OCI-LY1 (cell line): ENCODE measurements around the gene VRK1.

ENCODE experiments used
- H2AFZ ChIP-seq: fragments of 200-600 bp; sonication (generic), shearing (Covaris generic); 2 replicates; pipeline ENCODE4 v1.6.0; 2014; ENCODE audit warnings: antibody characterized with exemption, mild to moderate bottlenecking, low read length
- H3F3A ChIP-seq: fragments of 200-600 bp; sonication (generic), shearing (Covaris generic); 2 replicates; pipeline ENCODE4 v1.6.0; 2014; ENCODE audit warnings: mild to moderate bottlenecking, antibody characterized with exemption, low read length, moderate library complexity; ENCODE audit not compliant: insufficient read depth
- H3K27ac ChIP-seq: fragments of 200-600 bp; sonication (generic); 2 replicates; pipeline ENCODE4 v1.5.1; 2014; ENCODE audit warnings: low read length, mixed run types, mild to moderate bottlenecking, low read depth; ENCODE audit not compliant: poor library complexity, severe bottlenecking
- H3K27me3 ChIP-seq: fragments of 200-600 bp; sonication (generic); 2 replicates; pipeline ENCODE4 v1.6.0; 2014; ENCODE audit warnings: antibody characterized with exemption, mild to moderate bottlenecking, low read length, moderate library complexity; ENCODE audit not compliant: insufficient read depth
- H3K36me3 ChIP-seq: fragments of 200-600 bp; sonication (generic); 2 replicates; pipeline ENCODE4 v1.6.1; 2014; ENCODE audit warnings: mild to moderate bottlenecking, antibody characterized with exemption, low read length, moderate library complexity, mixed read lengths; ENCODE audit not compliant: insufficient read depth
- H3K4me1 ChIP-seq: fragments of 200-600 bp; sonication (generic); 2 replicates; pipeline ENCODE4 v1.5.1; 2014; ENCODE audit warnings: mild to moderate bottlenecking, low read length, moderate library complexity; ENCODE audit not compliant: insufficient read depth, severe bottlenecking
- H3K4me2 ChIP-seq: fragments of 200-600 bp; sonication (generic), shearing (Covaris generic); 2 replicates; pipeline ENCODE4 v1.6.1; 2014; ENCODE audit warnings: low read length
- H3K4me3 ChIP-seq: fragments of 200-600 bp; sonication (generic); 2 replicates; pipeline ENCODE4 v1.5.1; 2014; ENCODE audit warnings: low read length, low read depth, mild to moderate bottlenecking, mixed read lengths; ENCODE audit not compliant: poor library complexity, severe bottlenecking
- H3K79me2 ChIP-seq: fragments of 200-600 bp; shearing (Covaris generic); 2 replicates; pipeline ENCODE4 v1.6.1; 2016; ENCODE audit warnings: mixed run types, low read length, mixed read lengths; ENCODE audit not compliant: insufficient read depth
- H3K9ac ChIP-seq: fragments of 200-600 bp; sonication (generic), shearing (Covaris generic); 2 replicates; pipeline ENCODE4 v1.6.1; 2014; ENCODE audit warnings: mild to moderate bottlenecking, low read length, mixed read lengths
- H3K9me2 ChIP-seq: fragments of 200-600 bp; sonication (generic), shearing (Covaris generic); 2 replicates; pipeline ENCODE4 v1.6.1; 2014; ENCODE audit warnings: low read depth, mild to moderate bottlenecking, low read length, mixed read lengths
- H3K9me3 ChIP-seq: fragments of 200-600 bp; shearing (Covaris generic); 2 replicates; pipeline ENCODE4 v1.6.1; 2014; ENCODE audit warnings: low read length, mixed read lengths
- H4K20me1 ChIP-seq: fragments of 200-600 bp; sonication (generic), shearing (Covaris generic); 2 replicates; pipeline ENCODE4 v1.6.0; 2016; ENCODE audit warnings: mild to moderate bottlenecking, low read length; ENCODE audit not compliant: insufficient read depth
- EZH2 ChIP-seq: fragments of 200-600 bp; sonication (generic), shearing (Covaris generic); IDR thresholded peaks from 2 replicates; pipeline ENCODE4 v1.8.0; 2017; ENCODE audit warnings: borderline replicate concordance, mixed run types, mild to moderate bottlenecking, antibody characterized with exemption, low read length, moderate library complexity, mixed read lengths
- TF ChIP-seq, protein P1 (sequence below): fragments of 200-600 bp; sonication (generic), shearing (Covaris generic); IDR thresholded peaks from 2 replicates; pipeline ENCODE4 v1.5.1; 2017; ENCODE audit warnings: mild to moderate bottlenecking, antibody characterized with exemption, low read length, moderate library complexity, mixed read lengths

VRK1 gene

DNA sequence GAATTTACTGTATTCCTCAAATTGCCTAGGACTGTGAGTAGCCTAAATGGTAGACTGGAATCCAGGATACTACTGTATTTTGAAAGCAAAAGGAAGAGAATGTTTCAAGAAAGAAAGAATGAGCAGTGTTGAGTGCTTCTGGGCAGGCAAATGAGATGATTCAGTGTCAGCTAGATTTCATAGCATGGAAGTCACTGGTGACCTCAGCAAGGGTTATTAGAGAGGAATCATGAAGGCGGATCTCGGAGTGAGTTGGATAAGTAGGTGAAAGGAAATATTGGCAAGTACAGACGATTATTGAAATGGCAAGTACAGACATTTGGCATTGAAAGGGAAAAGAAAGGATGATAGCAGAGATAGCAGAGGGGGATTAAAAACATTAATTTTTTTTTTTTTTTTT, 27.1 kb downstream of the VRK1 start:
- H3K27me3 ChIP-seq, result no peaks in the 10 kb centered on the region
- no peaks in the 10 kb centered on the region for H3F3A ChIP-seq
- H3K9me2 ChIP-seq, result no peaks in the 10 kb centered on the region
- no peaks in the 10 kb centered on the region for H3K4me1 ChIP-seq
- H3K36me3 ChIP-seq, result peaks cover 18% of the 10 kb centered on the region
- H3K79me2 ChIP-seq, result peaks cover 97% of the 10 kb centered on the region
- no peak overlapping the region for H3K27ac ChIP-seq
- no peak overlapping the region for H3K4me3 ChIP-seq
- no peak overlapping the region for H2AFZ ChIP-seq
- TF ChIP-seq, protein P1, sequence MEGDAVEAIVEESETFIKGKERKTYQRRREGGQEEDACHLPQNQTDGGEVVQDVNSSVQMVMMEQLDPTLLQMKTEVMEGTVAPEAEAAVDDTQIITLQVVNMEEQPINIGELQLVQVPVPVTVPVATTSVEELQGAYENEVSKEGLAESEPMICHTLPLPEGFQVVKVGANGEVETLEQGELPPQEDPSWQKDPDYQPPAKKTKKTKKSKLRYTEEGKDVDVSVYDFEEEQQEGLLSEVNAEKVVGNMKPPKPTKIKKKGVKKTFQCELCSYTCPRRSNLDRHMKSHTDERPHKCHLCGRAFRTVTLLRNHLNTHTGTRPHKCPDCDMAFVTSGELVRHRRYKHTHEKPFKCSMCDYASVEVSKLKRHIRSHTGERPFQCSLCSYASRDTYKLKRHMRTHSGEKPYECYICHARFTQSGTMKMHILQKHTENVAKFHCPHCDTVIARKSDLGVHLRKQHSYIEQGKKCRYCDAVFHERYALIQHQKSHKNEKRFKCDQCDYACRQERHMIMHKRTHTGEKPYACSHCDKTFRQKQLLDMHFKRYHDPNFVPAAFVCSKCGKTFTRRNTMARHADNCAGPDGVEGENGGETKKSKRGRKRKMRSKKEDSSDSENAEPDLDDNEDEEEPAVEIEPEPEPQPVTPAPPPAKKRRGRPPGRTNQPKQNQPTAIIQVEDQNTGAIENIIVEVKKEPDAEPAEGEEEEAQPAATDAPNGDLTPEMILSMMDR, result no peak
- no peak for TF ChIP-seq EZH2
- H3K4me2 ChIP-seq, result no peak overlapping the region
- peaks cover 6% of the 10 kb centered on the region for H3K9me3 ChIP-seq
- no peak overlapping the region for H3K9ac ChIP-seq
- no peaks in the 10 kb centered on the region for H4K20me1 ChIP-seq

DNA sequence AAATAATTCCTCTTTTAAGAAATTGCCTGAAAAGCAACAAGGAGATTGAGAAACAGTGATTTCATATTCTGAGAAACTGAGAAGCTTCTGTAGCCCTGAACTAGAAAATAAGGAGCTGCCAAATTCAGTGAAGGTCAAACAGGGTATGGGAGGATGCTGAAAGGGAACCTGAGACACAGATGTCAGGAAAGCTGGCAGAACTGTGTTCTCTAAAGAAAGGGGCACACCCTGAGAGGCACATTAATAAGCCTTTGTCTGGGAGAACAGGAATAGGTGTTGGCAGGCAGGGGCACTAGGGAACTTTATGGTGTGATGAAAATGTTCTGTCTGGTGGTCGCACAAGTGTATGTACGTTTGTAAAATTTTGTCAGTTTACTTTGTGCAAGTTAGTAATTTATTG, 29.6 kb downstream of the VRK1 start:
- Histone ChIP-seq H3F3A (no peaks in the 10 kb centered on the region), H3K27me3 (no peaks in the 10 kb centered on the region), H4K20me1 (no peaks in the 10 kb centered on the region), H3K4me1 (no peaks in the 10 kb centered on the region), H3K79me2 (peaks cover 97% of the 10 kb centered on the region), H2AFZ (no peak overlapping the region), H3K9ac (no peak overlapping the region), H3K36me3 (peaks cover 25% of the 10 kb centered on the region), H3K4me2 (no peak overlapping the region), H3K27ac (no peak overlapping the region), H3K9me2 (no peaks in the 10 kb centered on the region), H3K9me3 (peaks cover 15% of the 10 kb centered on the region), H3K4me3 (no peak overlapping the region)
- TF ChIP-seq, protein P1, result no peak
- no peak for TF ChIP-seq EZH2

DNA sequence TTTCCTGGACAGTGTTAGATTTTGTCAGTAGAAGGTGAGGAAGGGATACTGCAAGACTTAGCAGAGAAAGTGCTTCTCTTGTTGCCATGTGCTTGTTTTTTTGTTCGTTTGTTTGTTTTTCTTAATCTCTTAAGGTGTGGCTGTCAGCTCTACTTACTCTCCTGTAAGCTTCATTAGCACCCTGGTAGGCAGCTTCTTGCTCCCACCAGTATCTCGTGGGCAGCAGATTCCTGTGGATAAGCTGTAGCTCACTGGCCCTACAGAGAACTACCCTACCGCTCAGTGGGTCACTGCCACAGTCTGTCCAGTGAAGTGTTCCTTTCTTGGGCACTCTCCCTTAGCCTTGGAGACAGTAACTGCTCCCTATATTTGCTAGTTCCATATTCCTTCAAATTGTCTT, 30.1 kb downstream of the VRK1 start:
- Histone ChIP-seq H3K79me2 (peaks cover 97% of the 10 kb centered on the region), H3K9me2 (no peaks in the 10 kb centered on the region), H3F3A (no peaks in the 10 kb centered on the region), H3K9ac (no peak overlapping the region), H3K9me3 (peaks cover 15% of the 10 kb centered on the region), H3K27me3 (no peaks in the 10 kb centered on the region), H3K4me2 (no peak overlapping the region), H3K4me3 (no peak overlapping the region), H3K27ac (no peak overlapping the region), H2AFZ (no peak overlapping the region), H3K4me1 (no peaks in the 10 kb centered on the region), H4K20me1 (no peaks in the 10 kb centered on the region), H3K36me3 (peaks cover 27% of the 10 kb centered on the region)
- TF ChIP-seq EZH2, result no peak
- TF ChIP-seq, protein P1, result no peak
